ENCODE data around the gene TBCCD1. TPM values are rescaled to one million over a fixed set of nuclear protein-coding genes. Genes with fewer than 3 reads are reported as not detected.

Gene TBCCD1
- total RNA-seq, 1 donor from 2014 or later: 16.2 TPM

Other genes with a start within 250 kb of the TBCCD1 start
- 1.1 and 2.2 TPM in 2 replicates for gene DGKG, start 205.1 kb downstream of the TBCCD1 start, total RNA-seq
- gene CRYGS, start 23.0 kb downstream of the TBCCD1 start, total RNA-seq: 0.77 and 0.89 TPM in 2 replicates
- 38.3 and 38.9 TPM in 2 replicates for gene DNAJB11, start 3.4 kb upstream of the TBCCD1 start, total RNA-seq
- gene AHSG, start 45.7 kb upstream of the TBCCD1 start, total RNA-seq: under 0.01 TPM in 1 of 2 replicates, not detected in the other
- gene FETUB, start 73.1 kb upstream of the TBCCD1 start, total RNA-seq: not detected in 2 replicates
- gene HRG, start 98.7 kb upstream of the TBCCD1 start, total RNA-seq: not detected in 2 replicates
- not detected in 2 replicates for gene KNG1, start 150.0 kb upstream of the TBCCD1 start, total RNA-seq
- gene EIF4A2, start 216.2 kb upstream of the TBCCD1 start, total RNA-seq: 329 and 384 TPM in 2 replicates
- 12.5 and 22.1 TPM in 2 replicates for gene RFC4, start 239.1 kb upstream of the TBCCD1 start, total RNA-seq

All from dermis microvascular lymphatic vessel endothelial cell (primary cell).